CD4-positive, CD25-positive, alpha-beta regulatory T cell (primary cell): ENCODE results near the gene ESPN. TPM values are rescaled to one million over a fixed set of nuclear protein-coding genes. Genes with fewer than 3 reads are reported as not detected.

Experiments used
- ATAC-seq, 2 donors: fragments of 150-1000 bp; cut with Tn5 transposase; one replicate each; pipeline ENCODE4 v1.10.0; 2021; ENCODE audit warnings: low read depth in 2 of 2, moderate number of reproducible peaks in 2 of 2, moderate library complexity in 1 of 2
- DNase-seq, 3 donors: peaks; one replicate each; pipeline versions ENCODE4 v3.0.0 to v3.0.0-alpha.2; 2012 to 2022; ENCODE audit warnings: mixed read lengths in 1 of 3
- H3K27ac ChIP-seq: one replicate; pipeline ENCODE4 v1.7.0; 2013; ENCODE audit warnings: mild to moderate bottlenecking, low read length; ENCODE audit not compliant: insufficient read depth, poor library complexity, severe bottlenecking
- H3K27me3 ChIP-seq: one replicate; pipeline ENCODE4 v1.7.0; 2013; ENCODE audit warnings: low read length; ENCODE audit not compliant: control insufficient read depth, insufficient read depth
- H3K36me3 ChIP-seq: one replicate; pipeline ENCODE4 v1.7.0; 2013; ENCODE audit warnings: mild to moderate bottlenecking, low read length, moderate library complexity; ENCODE audit not compliant: control insufficient read depth, insufficient read depth
- H3K4me1 ChIP-seq: 2 replicates; pipeline ENCODE4 v1.7.0; 2013; ENCODE audit warnings: mild to moderate bottlenecking, low read length; ENCODE audit not compliant: insufficient read depth, control insufficient read depth, poor library complexity, severe bottlenecking
- H3K4me3 ChIP-seq: one replicate; pipeline ENCODE4 v1.7.0; 2013; ENCODE audit warnings: low read depth, mild to moderate bottlenecking, low read length, moderate library complexity
- H3K9me3 ChIP-seq, 2 experiments: 1 replicate in 1 of 2; 2 replicates in 1 of 2; pipeline ENCODE4 v1.7.0; 2013; ENCODE audit warnings: low read length in 2 of 2, mild to moderate bottlenecking in 1 of 2, moderate library complexity in 1 of 2; ENCODE audit not compliant: control insufficient read depth in 2 of 2
- H3K27ac Mint-ChIP-seq, 3 donors: one replicate each; pipeline ENCODE4 v1.8.0; 2020 to 2022; ENCODE audit warnings: mild to moderate bottlenecking in 3 of 3, mixed read lengths in 3 of 3, moderate library complexity in 2 of 3
- H3K27me3 Mint-ChIP-seq: one replicate; pipeline ENCODE4 v1.8.0; 2022; ENCODE audit warnings: mild to moderate bottlenecking, mixed read lengths
- H3K36me3 Mint-ChIP-seq: one replicate; pipeline ENCODE4 v1.8.0; 2020; ENCODE audit warnings: mixed read lengths
- H3K4me1 Mint-ChIP-seq, 4 donors: one replicate each; pipeline ENCODE4 v1.8.0; 2020 to 2022; ENCODE audit warnings: mixed read lengths in 4 of 4, mild to moderate bottlenecking in 1 of 4
- H3K4me3 Mint-ChIP-seq, 4 donors: one replicate each; pipeline ENCODE4 v1.8.0; 2020 to 2022; ENCODE audit warnings: mild to moderate bottlenecking in 4 of 4, mixed read lengths in 4 of 4, moderate library complexity in 3 of 4
- H3K9me3 Mint-ChIP-seq, 7 donors: one replicate each; pipeline ENCODE4 v1.8.0; 2020 to 2022; ENCODE audit warnings: mixed read lengths in 7 of 7, mild to moderate bottlenecking in 3 of 7, moderate library complexity in 2 of 7
- polyA plus RNA-seq, 4 donors: library from polyadenylated mRNA; unstranded; fragments of 300-500 nt; fragmentation: Illumina TruSeq; gene quantifications; one replicate each; pipeline ENCODE4 v1.2.3, GENCODE V29; 2021
- total RNA-seq: library from RNA; stranded (reverse); gene quantifications from one replicate; pipeline ENCODE4 v1.2.3, GENCODE V29; 2022

Gene ESPN
- total and polyA plus RNA-seq, 5 donors from 2014 or later = 0.22 to 3.7 (median 0.23) TPM

DNA sequence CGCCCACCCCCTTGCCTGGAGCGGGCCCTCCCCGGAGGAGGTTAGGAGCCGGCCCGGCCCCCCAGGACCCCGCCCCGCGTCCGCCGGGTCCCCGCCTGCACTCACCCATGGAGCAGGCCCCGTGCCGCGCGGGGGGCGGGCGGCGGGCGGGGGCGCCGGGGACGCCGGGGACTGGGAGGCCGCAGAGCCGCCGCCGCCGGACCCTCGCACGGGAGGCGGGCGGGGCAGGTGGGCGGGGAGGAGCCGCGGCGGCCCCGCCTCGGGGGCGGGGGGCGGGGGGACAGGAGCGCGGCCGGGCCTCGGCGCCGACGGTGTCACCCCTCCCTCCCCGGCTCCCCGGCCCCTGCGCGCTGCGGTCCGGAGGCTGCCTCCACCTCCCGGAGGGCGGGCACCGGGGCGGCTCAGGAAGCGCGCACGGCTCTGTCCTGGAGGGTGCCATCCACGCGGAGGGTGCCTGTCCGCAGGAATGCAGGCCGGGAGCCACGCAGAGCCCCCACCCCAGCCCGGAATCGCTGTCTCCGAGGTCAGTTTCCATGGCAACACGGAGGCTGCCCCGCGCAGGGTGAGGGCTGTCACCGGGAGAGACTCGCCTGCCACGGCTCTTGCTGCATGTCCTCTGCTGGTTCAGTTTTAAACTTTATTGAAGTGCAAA lies 72.8 kb downstream of the ESPN start:
- Mint-ChIP-seq H3K4me1 (peaks cover 0 to 34% (median 10%) of the 10 kb centered on the region in 4 donors), H3K27me3 (peaks cover 8% of the 10 kb centered on the region), H3K9me3 (no peaks in the 10 kb centered on the region), H3K36me3 (no peaks in the 10 kb centered on the region), H3K27ac (peak overlapping the region in 2 of 3 donors; percentile 34 to 71), H3K4me3 (peak overlapping the region; percentile 23 to 86 (median 65))
- H3K4me3 ChIP-seq = peak overlapping the region; percentile 44
- H3K36me3 ChIP-seq = no peaks in the 10 kb centered on the region
- H3K9me3 ChIP-seq = no peaks in the 10 kb centered on the region
- no peak overlapping the region for H3K27ac ChIP-seq
- peaks cover 23% of the 10 kb centered on the region for H3K4me1 ChIP-seq
- peak; percentile 43 to 48 for ATAC-seq
- peak; percentile 49 to 61 (median 60) for DNase-seq
- H3K27me3 ChIP-seq = no peaks in the 10 kb centered on the region

GRCh38 chr1:6497867-6498575 lies 73.4 kb downstream of the ESPN start:
- Mint-ChIP-seq H3K4me3 (peak overlapping the region; percentile 49 to 86 (median 80)), H3K36me3 (no peaks in the 10 kb centered on the region), H3K9me3 (no peaks in the 10 kb centered on the region), H3K4me1 (peaks cover 0 to 34% (median 7%) of the 10 kb centered on the region in 4 donors), H3K27ac (peak overlapping the region; percentile 34 to 80 (median 71)), H3K27me3 (peaks cover 8% of the 10 kb centered on the region)
- Histone ChIP-seq H3K36me3 (no peaks in the 10 kb centered on the region), H3K27me3 (no peaks in the 10 kb centered on the region), H3K4me3 (peak overlapping the region; percentile 44), H3K4me1 (peaks cover 23% of the 10 kb centered on the region), H3K27ac (no peak overlapping the region), H3K9me3 (no peaks in the 10 kb centered on the region)
- DNase-seq = no peak
- no peak for ATAC-seq

DNA sequence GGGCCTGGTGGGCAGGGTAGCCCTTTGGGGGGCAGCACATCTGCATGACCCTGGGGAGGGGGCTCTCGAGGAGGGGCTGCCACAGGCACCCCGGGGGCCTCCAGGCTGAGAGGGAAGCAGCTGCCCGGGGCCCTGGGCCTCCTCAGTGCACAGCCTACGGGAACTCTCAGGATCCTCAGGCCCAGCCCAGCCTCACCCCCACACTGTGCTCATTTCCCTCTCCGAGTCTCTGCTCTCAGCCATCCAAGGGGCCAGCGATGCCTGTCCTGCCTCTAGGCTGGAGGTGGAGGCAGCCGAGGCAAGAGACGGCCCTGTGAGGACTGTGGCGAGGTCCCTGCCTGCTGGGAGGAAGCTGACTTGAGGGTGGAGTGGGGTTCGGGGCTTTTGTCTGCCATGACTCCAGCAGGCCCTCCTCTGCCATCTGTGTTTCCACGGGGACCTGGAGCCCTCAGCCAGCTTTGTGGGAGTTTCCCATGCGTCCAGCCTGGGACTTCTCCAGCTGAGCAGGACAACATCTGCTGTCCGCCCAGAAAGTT lies 74.1 kb downstream of the ESPN start:
- H3K4me3 Mint-ChIP-seq = peak overlapping the region in 2 of 4 donors; percentile 22 to 63
- peaks cover 0 to 30% (median 5%) of the 10 kb centered on the region in 4 donors for H3K4me1 Mint-ChIP-seq
- no peak overlapping the region for H3K4me3 ChIP-seq
- H3K36me3 ChIP-seq = no peaks in the 10 kb centered on the region
- DNase-seq (no peak), ATAC-seq (no peak)
- no peak overlapping the region for H3K27ac ChIP-seq
- no peaks in the 10 kb centered on the region for H3K27me3 ChIP-seq
- H3K9me3 Mint-ChIP-seq = no peaks in the 10 kb centered on the region
- peaks cover 8% of the 10 kb centered on the region for H3K27me3 Mint-ChIP-seq
- H3K36me3 Mint-ChIP-seq = no peaks in the 10 kb centered on the region
- no peak overlapping the region for H3K27ac Mint-ChIP-seq
- H3K4me1 ChIP-seq = peaks cover 23% of the 10 kb centered on the region
- H3K9me3 ChIP-seq = no peaks in the 10 kb centered on the region

DNA sequence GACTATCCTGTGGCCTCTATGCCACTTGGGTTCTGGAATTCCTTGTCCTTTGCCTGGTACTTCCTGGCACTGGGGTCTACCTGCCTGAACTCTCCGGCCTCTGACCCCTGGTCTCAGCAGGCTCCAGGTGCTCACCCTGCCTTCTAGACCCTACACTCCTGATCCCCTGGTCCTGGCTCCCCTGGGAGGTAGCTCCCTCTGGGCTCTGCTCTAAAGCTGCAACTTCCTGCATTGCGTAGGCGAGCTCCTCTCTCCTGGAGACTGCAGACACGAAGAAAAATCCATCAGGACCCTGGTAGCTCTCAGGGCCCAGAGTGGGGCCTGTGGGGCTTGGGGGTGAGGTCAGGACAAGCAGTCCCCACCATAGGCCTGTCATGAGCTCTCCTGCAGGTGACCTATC lies 74.7 kb downstream of the ESPN start:
- no peak overlapping the region for H3K4me3 ChIP-seq
- Mint-ChIP-seq H3K36me3 (no peaks in the 10 kb centered on the region), H3K27ac (peak overlapping the region in 2 of 3 donors; percentile 42 to 82), H3K4me3 (peak overlapping the region in 2 of 4 donors; percentile 22 to 57), H3K9me3 (no peaks in the 10 kb centered on the region), H3K27me3 (peaks cover 8% of the 10 kb centered on the region), H3K4me1 (peaks cover 0 to 30% (median 5%) of the 10 kb centered on the region in 4 donors)
- H3K9me3 ChIP-seq = no peaks in the 10 kb centered on the region
- H3K27me3 ChIP-seq = no peaks in the 10 kb centered on the region
- no peak for DNase-seq
- H3K27ac ChIP-seq = no peak overlapping the region
- no peak for ATAC-seq
- H3K4me1 ChIP-seq = peaks cover 23% of the 10 kb centered on the region
- no peaks in the 10 kb centered on the region for H3K36me3 ChIP-seq

- Histone ChIP-seq H3K4me1 (peaks cover 23% of the 10 kb centered on the region), H3K27ac (no peak overlapping the region), H3K36me3 (no peaks in the 10 kb centered on the region), H3K4me3 (no peak overlapping the region), H3K27me3 (no peaks in the 10 kb centered on the region), H3K9me3 (no peaks in the 10 kb centered on the region)
- no peaks in the 10 kb centered on the region for H3K9me3 Mint-ChIP-seq
- H3K36me3 Mint-ChIP-seq = no peaks in the 10 kb centered on the region
- H3K4me3 Mint-ChIP-seq = no peak overlapping the region
- H3K27ac Mint-ChIP-seq = peak overlapping the region in 1 of 3 donors; percentile 78
- H3K27me3 Mint-ChIP-seq = peaks cover 8% of the 10 kb centered on the region
- H3K4me1 Mint-ChIP-seq = peaks cover 0 to 23% (median 2%) of the 10 kb centered on the region in 4 donors
- DNase-seq (no peak), ATAC-seq (no peak)
Observed at GRCh38 chr1:6500544-6501278, 76.1 kb downstream of the ESPN start.

- no peaks in the 10 kb centered on the region for H3K27me3 ChIP-seq
Observed at GRCh38 chr1:6501279-6501813, 76.8 kb downstream of the ESPN start.

More at GRCh38 chr1:6501279-6501813, 76.8 kb downstream of the ESPN start:
- Histone ChIP-seq H3K36me3 (no peaks in the 10 kb centered on the region), H3K4me3 (no peak overlapping the region), H3K4me1 (peaks cover 19% of the 10 kb centered on the region), H3K27ac (no peak overlapping the region), H3K9me3 (no peaks in the 10 kb centered on the region)
- ATAC-seq (no peak), DNase-seq (no peak)
- Mint-ChIP-seq H3K27ac (peak overlapping the region in 1 of 3 donors; percentile 78), H3K4me3 (peak overlapping the region in 1 of 4 donors; percentile 29), H3K9me3 (no peaks in the 10 kb centered on the region), H3K27me3 (peaks cover 8% of the 10 kb centered on the region), H3K36me3 (no peaks in the 10 kb centered on the region), H3K4me1 (peaks cover 0 to 16% (median 0%) of the 10 kb centered on the region in 4 donors)
